Spinal cord (tissue), 10 donors: ENCODE data around the gene UBASH3B. TPM values are rescaled to one million over a fixed set of nuclear protein-coding genes. Genes with fewer than 3 reads are reported as not detected.

Experiments used
- DNase-seq, 6 donors: peaks; one replicate each; pipeline versions ENCODE4 v3.0.0 to v3.0.0-alpha.2; 2013 to 2015; ENCODE audit warnings: low spot score in 6 of 6, low read depth in 4 of 6
- H3K27ac ChIP-seq: one replicate; pipeline ENCODE4 v1.5.1; 2013; ENCODE audit warnings: low read depth, low read length, control low read depth
- H3K27me3 ChIP-seq: one replicate; pipeline ENCODE4 v1.6.1; 2013; ENCODE audit warnings: low read length; ENCODE audit not compliant: control insufficient read depth, insufficient read depth
- H3K36me3 ChIP-seq: one replicate; pipeline ENCODE4 v1.6.1; 2013; ENCODE audit warnings: low read length; ENCODE audit not compliant: control insufficient read depth, insufficient read depth
- H3K4me1 ChIP-seq: one replicate; pipeline ENCODE4 v1.6.1; 2013; ENCODE audit warnings: low read length; ENCODE audit not compliant: control insufficient read depth, insufficient read depth
- H3K4me3 ChIP-seq: one replicate; pipeline ENCODE4 v1.5.1; 2013; ENCODE audit warnings: low read depth, low read length, control low read depth
- H3K9me3 ChIP-seq: one replicate; pipeline ENCODE4 v1.6.1; 2013; ENCODE audit warnings: low read length; ENCODE audit not compliant: control insufficient read depth, insufficient read depth
- WGBS: methylation state at CpG from one replicate; pipeline ENCODE4 v1.1.5; 2013; ENCODE audit warnings: missing lambda C conversion rate; ENCODE audit not compliant: insufficient coverage; 5-methylcytosine and 5-hydroxymethylcytosine counted together
- polyA plus RNA-seq, 2 donors: library from polyadenylated mRNA; unstranded; fragments of 120-200 nt; gene quantifications; one replicate each; pipeline ENCODE4 v1.2.1, GENCODE V29; 2013; ENCODE audit not compliant: insufficient read length in 2 of 2
- total RNA-seq, 2 donors: library from RNA; depleted of rRNA in 1 of 2; stranded (reverse); fragments of 120-200 nt in 1 of 2; fragments of >200 nt in 1 of 2; gene quantifications; one replicate each; pipeline versions ENCODE4 v1.2.3 to v1.2.4, GENCODE V29; 2013 to 2014
- donor health status: healthy.

Gene UBASH3B
- total and polyA plus RNA-seq, 4 donors: 6.0 to 17.2 (median 9.6) TPM

DNA sequence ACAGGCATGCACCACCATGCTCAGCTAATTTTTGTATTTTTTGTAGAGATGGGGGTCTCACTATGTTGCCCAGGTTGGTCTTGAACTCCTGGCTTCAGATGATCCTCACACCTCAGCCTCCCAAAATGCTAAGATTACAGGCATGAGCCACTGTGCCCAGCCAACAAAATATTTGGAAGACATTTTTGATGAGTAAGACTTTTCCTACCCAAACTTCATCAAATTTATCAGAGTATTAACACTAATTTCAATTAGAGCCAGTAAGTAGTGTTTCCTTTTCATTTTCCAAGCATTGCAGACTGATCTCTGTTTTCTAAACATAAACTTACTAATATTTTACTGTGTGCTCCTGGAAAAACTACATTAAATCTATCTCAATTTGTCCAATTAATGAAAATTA lies 181.4 kb downstream of the UBASH3B start:
- H3K4me1 ChIP-seq: no peaks in the 10 kb centered on the region
- no peaks in the 10 kb centered on the region for H3K36me3 ChIP-seq
- no peaks in the 10 kb centered on the region for H3K9me3 ChIP-seq
- no peak overlapping the region for H3K4me3 ChIP-seq
- H3K27ac ChIP-seq: no peak overlapping the region
- H3K27me3 ChIP-seq: no peaks in the 10 kb centered on the region
- DNase-seq: no peak

- WGBS: 88% methylated on average over 2 of the region's 4 CpGs
- H3K4me1 ChIP-seq: no peaks in the 10 kb centered on the region
These were observed 182.2 kb downstream of the UBASH3B start for GRCh38 chr11:122837528-122838346.

DNA sequence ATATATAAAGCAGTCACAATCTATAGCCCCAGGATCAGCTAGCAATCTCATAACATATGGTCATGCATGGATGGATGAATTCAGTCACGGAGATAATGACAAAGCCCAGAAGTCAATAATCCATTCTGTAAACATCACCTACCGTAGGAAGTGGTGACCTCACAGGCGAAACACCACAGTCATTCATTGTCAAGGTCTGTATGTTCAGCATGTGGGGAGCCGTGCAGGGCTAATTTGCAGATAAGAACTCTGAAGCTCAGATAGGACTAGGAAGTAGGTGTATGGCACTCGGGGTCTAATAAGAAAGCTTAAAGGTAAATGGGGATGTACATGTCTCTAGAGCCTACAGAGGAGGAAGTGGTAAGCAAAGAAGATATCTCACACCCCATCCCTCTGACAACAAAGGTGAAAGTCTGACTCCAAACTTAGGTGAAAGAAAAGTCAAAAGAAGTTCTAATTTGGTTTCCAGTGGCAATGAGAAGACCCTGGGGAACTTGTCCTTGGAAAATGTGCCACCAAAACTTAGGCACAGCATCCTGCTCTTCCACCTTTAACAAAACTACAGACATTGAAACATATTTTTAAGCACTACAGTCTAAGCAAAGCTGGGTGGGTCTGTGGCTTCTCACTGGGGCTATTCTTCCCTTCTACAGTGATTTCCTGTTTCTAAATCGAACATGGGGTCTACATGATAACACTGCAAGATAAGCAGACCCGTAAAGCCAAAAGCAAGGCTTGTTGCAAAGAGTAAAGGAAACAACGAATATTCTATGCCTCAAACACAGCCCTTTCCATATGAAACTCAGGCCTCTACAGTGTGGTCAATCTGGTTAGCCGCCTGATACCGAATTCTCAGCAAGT lies 188.0 kb downstream of the UBASH3B start:
- H3K9me3 ChIP-seq: no peaks in the 10 kb centered on the region
- DNase-seq: no peak
- no peaks in the 10 kb centered on the region for H3K27me3 ChIP-seq
- no peak overlapping the region for H3K27ac ChIP-seq
- H3K4me1 ChIP-seq: no peaks in the 10 kb centered on the region
- WGBS: 75% methylated on average over 2 of the region's 10 CpGs
- H3K4me3 ChIP-seq: no peak overlapping the region
- no peaks in the 10 kb centered on the region for H3K36me3 ChIP-seq

More at GRCh38 chr11:122837528-122838346, 182.2 kb downstream of the UBASH3B start:
- no peaks in the 10 kb centered on the region for H3K27me3 ChIP-seq
- no peaks in the 10 kb centered on the region for H3K9me3 ChIP-seq
- H3K27ac ChIP-seq: no peak overlapping the region
- H3K36me3 ChIP-seq: no peaks in the 10 kb centered on the region
- H3K4me3 ChIP-seq: no peak overlapping the region
- no peak for DNase-seq

- H3K4me3 ChIP-seq: no peak overlapping the region
- no peaks in the 10 kb centered on the region for H3K36me3 ChIP-seq
- DNase-seq: no peak
- H3K27ac ChIP-seq: no peak overlapping the region
- H3K4me1 ChIP-seq: no peaks in the 10 kb centered on the region
- WGBS: 100% methylated on average over 1 of the region's 1 CpG
- no peaks in the 10 kb centered on the region for H3K9me3 ChIP-seq
- no peaks in the 10 kb centered on the region for H3K27me3 ChIP-seq
These were observed 191.9 kb downstream of the UBASH3B start for GRCh38 chr11:122847466-122847865.

- H3K27me3 ChIP-seq: no peaks in the 10 kb centered on the region
- no peak overlapping the region for H3K4me3 ChIP-seq
- H3K4me1 ChIP-seq: no peaks in the 10 kb centered on the region
- H3K9me3 ChIP-seq: no peaks in the 10 kb centered on the region
- H3K27ac ChIP-seq: no peak overlapping the region
- DNase-seq: no peak
- H3K36me3 ChIP-seq: no peaks in the 10 kb centered on the region
- WGBS: no CpG with 5 or more reads among the region's 1 CpG
These were observed 192.7 kb downstream of the UBASH3B start for GRCh38 chr11:122848186-122848585.

GRCh38 chr11:122850076-122850631 lies 194.6 kb downstream of the UBASH3B start:
- Histone ChIP-seq H3K27me3 (no peaks in the 10 kb centered on the region), H3K4me3 (no peak overlapping the region), H3K4me1 (no peaks in the 10 kb centered on the region), H3K9me3 (no peaks in the 10 kb centered on the region), H3K27ac (no peak overlapping the region), H3K36me3 (no peaks in the 10 kb centered on the region)
- DNase-seq: no peak
- 40% methylated on average over 1 of the region's 7 CpGs for WGBS

- DNase-seq: peak in 2 of 6 donors; percentile 26 to 34
- H3K4me1 ChIP-seq: no peaks in the 10 kb centered on the region
- no peaks in the 10 kb centered on the region for H3K27me3 ChIP-seq
- H3K27ac ChIP-seq: no peak overlapping the region
- no peaks in the 10 kb centered on the region for H3K9me3 ChIP-seq
- H3K4me3 ChIP-seq: no peak overlapping the region
- 75% methylated on average over 4 of the region's 12 CpGs for WGBS
- H3K36me3 ChIP-seq: no peaks in the 10 kb centered on the region
These were observed 195.9 kb downstream of the UBASH3B start for GRCh38 chr11:122851366-122851966.

- H3K4me1 ChIP-seq: no peaks in the 10 kb centered on the region
- DNase-seq: peak in 2 of 6 donors; percentile 64 to 70
- H3K27me3 ChIP-seq: no peaks in the 10 kb centered on the region
- no peaks in the 10 kb centered on the region for H3K9me3 ChIP-seq
- WGBS: 77% methylated on average over 4 of the region's 10 CpGs
- no peaks in the 10 kb centered on the region for H3K36me3 ChIP-seq
- no peak overlapping the region for H3K27ac ChIP-seq
- no peak overlapping the region for H3K4me3 ChIP-seq
These were observed 196.7 kb downstream of the UBASH3B start for GRCh38 chr11:122852074-122852795.

DNA sequence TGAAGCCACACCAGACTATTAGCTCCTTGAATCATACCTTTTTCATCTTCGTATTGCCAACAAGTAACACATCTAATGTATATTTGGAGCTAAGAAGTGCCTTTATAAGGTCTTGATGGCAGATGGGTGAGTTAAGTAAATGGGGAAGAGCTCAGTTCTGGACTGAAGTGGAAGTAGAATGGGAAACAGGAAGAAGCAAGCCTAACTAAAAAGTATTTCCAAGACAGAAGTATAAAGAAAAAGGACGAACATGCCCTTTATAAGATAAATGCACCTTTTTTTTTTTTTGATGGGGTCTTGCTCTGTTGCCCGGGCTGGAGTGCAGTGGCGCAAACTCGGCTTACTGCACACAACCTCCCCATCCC lies 197.3 kb downstream of the UBASH3B start:
- no peaks in the 10 kb centered on the region for H3K9me3 ChIP-seq
- no peak overlapping the region for H3K4me3 ChIP-seq
- H3K27ac ChIP-seq: no peak overlapping the region
- H3K27me3 ChIP-seq: no peaks in the 10 kb centered on the region
- no peaks in the 10 kb centered on the region for H3K36me3 ChIP-seq
- WGBS: no CpG with 5 or more reads among the region's 5 CpGs
- no peak for DNase-seq
- no peaks in the 10 kb centered on the region for H3K4me1 ChIP-seq
